ENCODE data around the gene DOCK3.

Gene DOCK3

GRCh38 chr3:51330046-51330445, 655.3 kb downstream of the DOCK3 start:
- H3K36me3 Mint-ChIP-seq (ENCODE audit: insufficient read depth), result no peaks in the 10 kb centered on the region
- no peaks in the 10 kb centered on the region for H3K27me3 Mint-ChIP-seq
- no peak overlapping the region for H3K4me3 Mint-ChIP-seq
- H3K27ac Mint-ChIP-seq (ENCODE audit: low read depth), result no peak overlapping the region
- no peak for DNase-seq (ENCODE audit: low spot score in 2 of 2)
- H3K9me3 Mint-ChIP-seq, result no peaks in the 10 kb centered on the region
- H3K4me1 Mint-ChIP-seq, result no peaks in the 10 kb centered on the region
- ATAC-seq (replicated peaks; ENCODE audit: extremely low read depth, poor library complexity, severe bottlenecking), result no peak

GRCh38 chr3:51332156-51332555, 657.4 kb downstream of the DOCK3 start:
- ATAC-seq (replicated peaks; ENCODE audit: extremely low read depth, poor library complexity, severe bottlenecking), result no peak
- Mint-ChIP-seq H3K4me1 (no peaks in the 10 kb centered on the region), H3K36me3 (ENCODE audit: insufficient read depth) (no peaks in the 10 kb centered on the region), H3K27me3 (no peaks in the 10 kb centered on the region), H3K27ac (ENCODE audit: low read depth) (no peak overlapping the region), H3K9me3 (no peaks in the 10 kb centered on the region), H3K4me3 (no peak overlapping the region)
- no peak for DNase-seq (ENCODE audit: low spot score in 2 of 2)

GRCh38 chr3:51333021-51333420, 658.3 kb downstream of the DOCK3 start:
- DNase-seq (ENCODE audit: low spot score in 2 of 2) (no peak), ATAC-seq (replicated peaks; ENCODE audit: extremely low read depth, poor library complexity, severe bottlenecking) (no peak)
- Mint-ChIP-seq H3K9me3 (no peaks in the 10 kb centered on the region), H3K4me1 (no peaks in the 10 kb centered on the region), H3K27me3 (no peaks in the 10 kb centered on the region), H3K4me3 (no peak overlapping the region), H3K36me3 (ENCODE audit: insufficient read depth) (no peaks in the 10 kb centered on the region), H3K27ac (ENCODE audit: low read depth) (no peak overlapping the region)

GRCh38 chr3:51336261-51336660, 661.5 kb downstream of the DOCK3 start:
- Mint-ChIP-seq H3K4me3 (no peak overlapping the region), H3K27ac (ENCODE audit: low read depth) (no peak overlapping the region), H3K9me3 (no peaks in the 10 kb centered on the region), H3K36me3 (ENCODE audit: insufficient read depth) (peaks cover 2% of the 10 kb centered on the region), H3K27me3 (no peaks in the 10 kb centered on the region), H3K4me1 (no peaks in the 10 kb centered on the region)
- DNase-seq (ENCODE audit: low spot score in 2 of 2) (no peak), ATAC-seq (replicated peaks; ENCODE audit: extremely low read depth, poor library complexity, severe bottlenecking) (no peak)

- DNase-seq (ENCODE audit: low spot score in 2 of 2) (no peak), ATAC-seq (replicated peaks; ENCODE audit: extremely low read depth, poor library complexity, severe bottlenecking) (no peak)
- no peak overlapping the region for H3K4me3 Mint-ChIP-seq
- no peak overlapping the region for H3K27ac Mint-ChIP-seq (ENCODE audit: low read depth)
- no peaks in the 10 kb centered on the region for H3K27me3 Mint-ChIP-seq
- H3K36me3 Mint-ChIP-seq (ENCODE audit: insufficient read depth), result peaks cover 2% of the 10 kb centered on the region
- H3K4me1 Mint-ChIP-seq, result no peaks in the 10 kb centered on the region
- no peaks in the 10 kb centered on the region for H3K9me3 Mint-ChIP-seq
Measured at GRCh38 chr3:51337666-51338065, 662.9 kb downstream of the DOCK3 start.

GRCh38 chr3:51338632-51339031, 663.9 kb downstream of the DOCK3 start:
- Mint-ChIP-seq H3K27ac (ENCODE audit: low read depth) (no peak overlapping the region), H3K36me3 (ENCODE audit: insufficient read depth) (peaks cover 2% of the 10 kb centered on the region), H3K4me1 (no peaks in the 10 kb centered on the region), H3K4me3 (no peak overlapping the region), H3K9me3 (no peaks in the 10 kb centered on the region), H3K27me3 (no peaks in the 10 kb centered on the region)
- DNase-seq (ENCODE audit: low spot score in 2 of 2) (no peak), ATAC-seq (replicated peaks; ENCODE audit: extremely low read depth, poor library complexity, severe bottlenecking) (no peak)

GRCh38 chr3:51340013-51340829, 665.5 kb downstream of the DOCK3 start:
- no peak overlapping the region for H3K27ac Mint-ChIP-seq (ENCODE audit: low read depth)
- peaks cover 2% of the 10 kb centered on the region for H3K36me3 Mint-ChIP-seq (ENCODE audit: insufficient read depth)
- no peaks in the 10 kb centered on the region for H3K27me3 Mint-ChIP-seq
- H3K4me3 Mint-ChIP-seq, result no peak overlapping the region
- no peaks in the 10 kb centered on the region for H3K4me1 Mint-ChIP-seq
- no peak for ATAC-seq (replicated peaks; ENCODE audit: extremely low read depth, poor library complexity, severe bottlenecking)
- DNase-seq (ENCODE audit: low spot score in 2 of 2), result no peak
- no peaks in the 10 kb centered on the region for H3K9me3 Mint-ChIP-seq

- DNase-seq (ENCODE audit: low spot score in 2 of 2), result no peak
Measured at GRCh38 chr3:51340989-51341636, 666.4 kb downstream of the DOCK3 start.

GRCh38 chr3:51343918-51344687, 669.4 kb downstream of the DOCK3 start:
- Mint-ChIP-seq H3K36me3 (ENCODE audit: insufficient read depth) (peaks cover 1% of the 10 kb centered on the region), H3K27ac (ENCODE audit: low read depth) (no peak overlapping the region), H3K4me1 (no peaks in the 10 kb centered on the region), H3K27me3 (no peaks in the 10 kb centered on the region), H3K9me3 (no peaks in the 10 kb centered on the region), H3K4me3 (no peak overlapping the region)
- ATAC-seq (replicated peaks; ENCODE audit: extremely low read depth, poor library complexity, severe bottlenecking), result no peak
- DNase-seq (ENCODE audit: low spot score in 2 of 2), result no peak

More at GRCh38 chr3:51340989-51341636, 666.4 kb downstream of the DOCK3 start:
- no peak for ATAC-seq (replicated peaks; ENCODE audit: extremely low read depth, poor library complexity, severe bottlenecking)
- no peaks in the 10 kb centered on the region for H3K27me3 Mint-ChIP-seq
- H3K36me3 Mint-ChIP-seq (ENCODE audit: insufficient read depth), result peaks cover 2% of the 10 kb centered on the region
- H3K9me3 Mint-ChIP-seq, result no peaks in the 10 kb centered on the region
- no peaks in the 10 kb centered on the region for H3K4me1 Mint-ChIP-seq
- H3K27ac Mint-ChIP-seq (ENCODE audit: low read depth), result no peak overlapping the region
- no peak overlapping the region for H3K4me3 Mint-ChIP-seq

- ATAC-seq (replicated peaks; ENCODE audit: extremely low read depth, poor library complexity, severe bottlenecking), result no peak
- no peak overlapping the region for H3K27ac Mint-ChIP-seq (ENCODE audit: low read depth)
- no peaks in the 10 kb centered on the region for H3K9me3 Mint-ChIP-seq
- no peaks in the 10 kb centered on the region for H3K4me1 Mint-ChIP-seq
- no peaks in the 10 kb centered on the region for H3K27me3 Mint-ChIP-seq
- H3K36me3 Mint-ChIP-seq (ENCODE audit: insufficient read depth), result peaks cover 1% of the 10 kb centered on the region
- no peak for DNase-seq (ENCODE audit: low spot score in 2 of 2)
- H3K4me3 Mint-ChIP-seq, result no peak overlapping the region
Measured at GRCh38 chr3:51350751-51351150, 676.0 kb downstream of the DOCK3 start.

- H3K36me3 Mint-ChIP-seq (ENCODE audit: insufficient read depth), result peaks cover 1% of the 10 kb centered on the region
- H3K9me3 Mint-ChIP-seq, result no peaks in the 10 kb centered on the region
- H3K27ac Mint-ChIP-seq (ENCODE audit: low read depth), result no peak overlapping the region
- H3K4me3 Mint-ChIP-seq, result no peak overlapping the region
- DNase-seq (ENCODE audit: low spot score in 2 of 2) (no peak), ATAC-seq (replicated peaks; ENCODE audit: extremely low read depth, poor library complexity, severe bottlenecking) (no peak)
- H3K4me1 Mint-ChIP-seq, result no peaks in the 10 kb centered on the region
- no peaks in the 10 kb centered on the region for H3K27me3 Mint-ChIP-seq
Measured at GRCh38 chr3:51353131-51353530, 678.4 kb downstream of the DOCK3 start.

GRCh38 chr3:51353691-51354090, 679.0 kb downstream of the DOCK3 start:
- Mint-ChIP-seq H3K27me3 (no peaks in the 10 kb centered on the region), H3K4me1 (no peaks in the 10 kb centered on the region), H3K4me3 (no peak overlapping the region), H3K9me3 (no peaks in the 10 kb centered on the region), H3K27ac (ENCODE audit: low read depth) (no peak overlapping the region), H3K36me3 (ENCODE audit: insufficient read depth) (peaks cover 1% of the 10 kb centered on the region)
- DNase-seq (ENCODE audit: low spot score in 2 of 2) (no peak), ATAC-seq (replicated peaks; ENCODE audit: extremely low read depth, poor library complexity, severe bottlenecking) (no peak)
